ENCODE data around the gene MAN2B1.

Gene MAN2B1

GRCh38 chr19:12669270-12670158 lies 3.0 kb upstream of the MAN2B1 start:
- peak overlapping the region; percentile 80 for H3K4me3 ChIP-seq (ENCODE audit: low read length)
- no peaks in the 10 kb centered on the region for H3K9me3 ChIP-seq (ENCODE audit: control insufficient read depth, low read depth, low read length)
- peak overlapping the region; percentile 94 for H3K27ac ChIP-seq (ENCODE audit: low read length)
- H3K4me1 ChIP-seq (ENCODE audit: control insufficient read depth, low read depth, low read length) = no peaks in the 10 kb centered on the region
- peaks cover 13% of the 10 kb centered on the region for H3K36me3 ChIP-seq (ENCODE audit: control insufficient read depth, low read depth, low read length)
- peak overlapping the region; percentile 78 for H3K9ac ChIP-seq (ENCODE audit: low read length)
- no peaks in the 10 kb centered on the region for H3K27me3 ChIP-seq (ENCODE audit: control insufficient read depth, insufficient read depth, low read length)

GRCh38 chr19:12668932-12669269 lies 2.4 kb upstream of the MAN2B1 start:
- H3K27ac ChIP-seq (ENCODE audit: low read length) = no peak overlapping the region
- H3K4me3 ChIP-seq (ENCODE audit: low read length) = peak overlapping the region; percentile 80
- H3K4me1 ChIP-seq (ENCODE audit: control insufficient read depth, low read depth, low read length) = no peaks in the 10 kb centered on the region
- H3K9ac ChIP-seq (ENCODE audit: low read length) = peak overlapping the region; percentile 78
- H3K27me3 ChIP-seq (ENCODE audit: control insufficient read depth, insufficient read depth, low read length) = no peaks in the 10 kb centered on the region
- no peaks in the 10 kb centered on the region for H3K9me3 ChIP-seq (ENCODE audit: control insufficient read depth, low read depth, low read length)
- peaks cover 7% of the 10 kb centered on the region for H3K36me3 ChIP-seq (ENCODE audit: control insufficient read depth, low read depth, low read length)

- Histone ChIP-seq H3K27ac (ENCODE audit: low read length) (no peak overlapping the region), H3K9ac (ENCODE audit: low read length) (peak overlapping the region; percentile 78), H3K27me3 (ENCODE audit: control insufficient read depth, insufficient read depth, low read length) (no peaks in the 10 kb centered on the region), H3K4me3 (ENCODE audit: low read length) (peak overlapping the region; percentile 80), H3K9me3 (ENCODE audit: control insufficient read depth, low read depth, low read length) (no peaks in the 10 kb centered on the region), H3K4me1 (ENCODE audit: control insufficient read depth, low read depth, low read length) (no peaks in the 10 kb centered on the region), H3K36me3 (ENCODE audit: control insufficient read depth, low read depth, low read length) (peaks cover 4% of the 10 kb centered on the region)
These were observed 1.8 kb upstream of the MAN2B1 start for GRCh38 chr19:12668346-12668745.

- no peaks in the 10 kb centered on the region for H3K4me1 ChIP-seq (ENCODE audit: control insufficient read depth, low read depth, low read length)
- H3K4me3 ChIP-seq (ENCODE audit: low read length) = peak overlapping the region; percentile 80
- no peaks in the 10 kb centered on the region for H3K9me3 ChIP-seq (ENCODE audit: control insufficient read depth, low read depth, low read length)
- no peak overlapping the region for H3K27ac ChIP-seq (ENCODE audit: low read length)
- H3K27me3 ChIP-seq (ENCODE audit: control insufficient read depth, insufficient read depth, low read length) = no peaks in the 10 kb centered on the region
- H3K36me3 ChIP-seq (ENCODE audit: control insufficient read depth, low read depth, low read length) = peaks cover 3% of the 10 kb centered on the region
- H3K9ac ChIP-seq (ENCODE audit: low read length) = no peak overlapping the region
These were observed 1.3 kb upstream of the MAN2B1 start for GRCh38 chr19:12667731-12668302.

GRCh38 chr19:12665671-12666264 lies 774 bp downstream of the MAN2B1 start:
- Histone ChIP-seq H3K4me1 (ENCODE audit: control insufficient read depth, low read depth, low read length) (no peaks in the 10 kb centered on the region), H3K9ac (ENCODE audit: low read length) (peak overlapping the region; percentile 71), H3K4me3 (ENCODE audit: low read length) (peak overlapping the region; percentile 78), H3K27me3 (ENCODE audit: control insufficient read depth, insufficient read depth, low read length) (no peaks in the 10 kb centered on the region), H3K27ac (ENCODE audit: low read length) (no peak overlapping the region), H3K9me3 (ENCODE audit: control insufficient read depth, low read depth, low read length) (no peaks in the 10 kb centered on the region), H3K36me3 (ENCODE audit: control insufficient read depth, low read depth, low read length) (peaks cover 9% of the 10 kb centered on the region)

- Histone ChIP-seq H3K27ac (ENCODE audit: low read length) (no peak overlapping the region), H3K9me3 (ENCODE audit: control insufficient read depth, low read depth, low read length) (no peaks in the 10 kb centered on the region), H3K4me3 (ENCODE audit: low read length) (no peak overlapping the region), H3K4me1 (ENCODE audit: control insufficient read depth, low read depth, low read length) (no peaks in the 10 kb centered on the region), H3K36me3 (ENCODE audit: control insufficient read depth, low read depth, low read length) (peaks cover 9% of the 10 kb centered on the region), H3K9ac (ENCODE audit: low read length) (no peak overlapping the region), H3K27me3 (ENCODE audit: control insufficient read depth, insufficient read depth, low read length) (no peaks in the 10 kb centered on the region)
These were observed 1.3 kb downstream of the MAN2B1 start for GRCh38 chr19:12665281-12665573.

- no peak overlapping the region for H3K4me3 ChIP-seq (ENCODE audit: low read length)
- H3K36me3 ChIP-seq (ENCODE audit: control insufficient read depth, low read depth, low read length) = peaks cover 12% of the 10 kb centered on the region
- no peaks in the 10 kb centered on the region for H3K9me3 ChIP-seq (ENCODE audit: control insufficient read depth, low read depth, low read length)
- no peaks in the 10 kb centered on the region for H3K27me3 ChIP-seq (ENCODE audit: control insufficient read depth, insufficient read depth, low read length)
- H3K27ac ChIP-seq (ENCODE audit: low read length) = no peak overlapping the region
- no peak overlapping the region for H3K9ac ChIP-seq (ENCODE audit: low read length)
- no peaks in the 10 kb centered on the region for H3K4me1 ChIP-seq (ENCODE audit: control insufficient read depth, low read depth, low read length)
These were observed 1.9 kb downstream of the MAN2B1 start for GRCh38 chr19:12664406-12665280.

GRCh38 chr19:12660980-12661379 lies 5.6 kb downstream of the MAN2B1 start:
- peaks cover 12% of the 10 kb centered on the region for H3K36me3 ChIP-seq (ENCODE audit: control insufficient read depth, low read depth, low read length)
- H3K4me1 ChIP-seq (ENCODE audit: control insufficient read depth, low read depth, low read length) = no peaks in the 10 kb centered on the region

GRCh38 chr19:12657966-12658365 lies 8.6 kb downstream of the MAN2B1 start:
- Histone ChIP-seq H3K36me3 (ENCODE audit: control insufficient read depth, low read depth, low read length) (peaks cover 9% of the 10 kb centered on the region), H3K27ac (ENCODE audit: low read length) (no peak overlapping the region), H3K9ac (ENCODE audit: low read length) (no peak overlapping the region), H3K27me3 (ENCODE audit: control insufficient read depth, insufficient read depth, low read length) (no peaks in the 10 kb centered on the region), H3K4me3 (ENCODE audit: low read length) (no peak overlapping the region), H3K4me1 (ENCODE audit: control insufficient read depth, low read depth, low read length) (no peaks in the 10 kb centered on the region), H3K9me3 (ENCODE audit: control insufficient read depth, low read depth, low read length) (no peaks in the 10 kb centered on the region)

More at GRCh38 chr19:12660980-12661379, 5.6 kb downstream of the MAN2B1 start:
- Histone ChIP-seq H3K9ac (ENCODE audit: low read length) (no peak overlapping the region), H3K9me3 (ENCODE audit: control insufficient read depth, low read depth, low read length) (no peaks in the 10 kb centered on the region), H3K4me3 (ENCODE audit: low read length) (no peak overlapping the region), H3K27ac (ENCODE audit: low read length) (no peak overlapping the region), H3K27me3 (ENCODE audit: control insufficient read depth, insufficient read depth, low read length) (no peaks in the 10 kb centered on the region)

- Histone ChIP-seq H3K9ac (ENCODE audit: low read length) (no peak overlapping the region), H3K27ac (ENCODE audit: low read length) (no peak overlapping the region), H3K36me3 (ENCODE audit: control insufficient read depth, low read depth, low read length) (peaks cover 9% of the 10 kb centered on the region), H3K9me3 (ENCODE audit: control insufficient read depth, low read depth, low read length) (no peaks in the 10 kb centered on the region), H3K4me1 (ENCODE audit: control insufficient read depth, low read depth, low read length) (no peaks in the 10 kb centered on the region), H3K27me3 (ENCODE audit: control insufficient read depth, insufficient read depth, low read length) (no peaks in the 10 kb centered on the region), H3K4me3 (ENCODE audit: low read length) (no peak overlapping the region)
These were observed 9.5 kb downstream of the MAN2B1 start for GRCh38 chr19:12656899-12657571.

- no peak overlapping the region for H3K4me3 ChIP-seq (ENCODE audit: low read length)
- no peak overlapping the region for H3K27ac ChIP-seq (ENCODE audit: low read length)
- H3K27me3 ChIP-seq (ENCODE audit: control insufficient read depth, insufficient read depth, low read length) = no peaks in the 10 kb centered on the region
- H3K36me3 ChIP-seq (ENCODE audit: control insufficient read depth, low read depth, low read length) = peaks cover 3% of the 10 kb centered on the region
- H3K9me3 ChIP-seq (ENCODE audit: control insufficient read depth, low read depth, low read length) = no peaks in the 10 kb centered on the region
- no peaks in the 10 kb centered on the region for H3K4me1 ChIP-seq (ENCODE audit: control insufficient read depth, low read depth, low read length)
- no peak overlapping the region for H3K9ac ChIP-seq (ENCODE audit: low read length)
These were observed 11.0 kb downstream of the MAN2B1 start for GRCh38 chr19:12655546-12655945.
